ENCODE results near the gene KAT2B.

KAT2B gene

GRCh38 chr3:20066850-20067617 is 26.8 kb downstream of the KAT2B start:
- DNase-seq = no peak

- no peak for DNase-seq
Measured at GRCh38 chr3:20068512-20069177, 28.4 kb downstream of the KAT2B start.

GRCh38 chr3:20069178-20069532 is 28.9 kb downstream of the KAT2B start:
- no peak for DNase-seq

GRCh38 chr3:20071175-20071574 is 30.9 kb downstream of the KAT2B start:
- no peak for DNase-seq

- no peak for DNase-seq
Measured at GRCh38 chr3:20072422-20072821, 32.2 kb downstream of the KAT2B start.

- DNase-seq = no peak
Measured at GRCh38 chr3:20073068-20073467, 32.8 kb downstream of the KAT2B start.

DNA sequence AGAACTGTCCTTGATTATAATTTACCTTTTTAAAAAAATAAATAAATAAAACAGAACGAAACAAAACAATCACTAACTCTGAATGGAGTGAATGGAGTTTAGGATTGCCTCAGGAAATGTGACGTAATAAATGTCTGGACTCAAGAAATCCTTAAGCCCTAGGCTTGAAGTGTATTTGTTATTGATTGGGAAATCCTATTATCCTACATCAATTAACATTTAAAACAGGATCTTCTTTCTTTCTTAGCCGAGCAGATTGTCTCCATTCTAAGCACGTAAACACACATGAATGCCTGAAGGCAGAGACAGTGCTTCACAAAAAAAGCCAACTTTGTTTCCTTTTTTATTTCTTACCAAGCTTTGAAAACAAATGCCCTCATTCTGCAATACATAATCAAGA is 33.4 kb downstream of the KAT2B start:
- DNase-seq = no peak

- DNase-seq = no peak
Measured at GRCh38 chr3:20074226-20075063, 34.2 kb downstream of the KAT2B start.

GRCh38 chr3:20075197-20075596 is 35.0 kb downstream of the KAT2B start:
- no peak for DNase-seq

DNA sequence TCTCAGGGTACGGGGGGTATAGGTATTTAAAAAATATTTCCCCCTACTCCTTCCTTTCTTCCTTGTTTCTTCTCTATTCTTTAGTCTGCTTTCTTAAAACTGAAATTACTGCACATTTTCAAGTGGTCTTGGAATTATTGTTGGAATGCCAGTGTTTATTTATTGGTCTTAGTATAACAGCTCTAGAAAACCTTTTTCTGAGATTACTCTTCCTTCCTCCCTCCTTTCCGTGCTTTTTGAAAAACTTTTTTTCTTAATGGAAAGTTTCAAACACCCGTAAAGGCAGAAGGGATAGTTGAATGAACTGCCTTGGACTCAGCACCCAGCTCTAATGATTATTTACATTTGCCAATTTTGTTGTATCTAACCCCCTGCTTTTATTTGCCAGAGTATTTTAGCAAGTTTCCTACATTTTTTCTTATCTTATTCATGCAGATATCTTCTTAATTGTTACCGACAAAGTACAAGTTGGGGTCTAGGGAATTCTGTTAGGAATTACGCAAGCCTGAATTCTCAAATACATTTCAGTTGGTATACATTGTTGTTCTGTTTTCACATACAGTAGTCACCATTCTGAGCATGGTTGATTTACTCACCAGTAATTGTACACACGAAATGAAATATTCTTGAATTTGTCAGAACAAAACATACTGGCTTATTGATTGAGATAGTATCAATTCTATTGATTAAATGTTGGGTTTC is 36.2 kb downstream of the KAT2B start:
- DNase-seq = no peak

DNA sequence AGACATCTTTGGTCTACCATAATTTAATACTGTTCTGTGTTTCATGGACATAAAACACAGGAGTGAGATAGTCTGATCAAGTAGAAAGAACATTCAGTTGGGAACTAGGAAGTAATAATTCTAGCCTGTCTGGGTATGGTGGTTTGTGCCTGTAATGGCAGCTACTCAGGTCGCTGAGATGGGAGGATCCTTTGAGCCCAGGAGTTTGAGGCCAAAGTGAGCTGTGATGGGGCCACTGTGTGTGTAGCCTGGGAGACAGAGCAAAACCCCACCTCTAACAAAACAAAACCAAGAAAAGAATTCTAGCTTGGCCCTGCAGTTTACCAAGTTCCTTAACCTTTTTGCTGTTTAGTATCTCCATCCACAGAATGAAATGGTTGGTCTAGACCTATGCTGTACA is 36.8 kb downstream of the KAT2B start:
- no peak for DNase-seq

DNA sequence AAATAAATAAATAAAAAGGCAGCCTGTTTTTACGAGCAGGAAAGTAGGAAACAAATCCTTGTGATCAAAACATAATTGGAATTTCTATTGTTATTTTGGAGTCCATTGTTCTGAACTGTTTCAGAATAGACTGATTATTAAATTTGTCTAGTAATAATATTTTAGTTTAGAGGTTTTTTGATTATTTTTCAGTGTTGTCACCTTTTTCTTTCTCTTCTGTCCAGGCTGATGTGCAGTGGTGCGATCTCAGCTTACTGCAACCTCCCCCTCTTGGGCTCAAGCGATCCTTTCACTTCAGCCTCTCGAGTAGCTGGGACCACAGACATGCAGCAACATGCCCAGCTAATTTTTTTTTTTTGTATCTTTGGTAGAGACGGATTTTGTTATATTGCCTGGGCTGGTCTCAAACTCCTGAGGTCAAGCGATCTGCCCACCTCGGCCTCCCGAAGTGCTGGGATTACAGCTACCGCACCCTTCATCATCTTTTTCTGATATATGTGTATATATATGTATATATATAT is 38.0 kb downstream of the KAT2B start:
- no peak for DNase-seq

DNA sequence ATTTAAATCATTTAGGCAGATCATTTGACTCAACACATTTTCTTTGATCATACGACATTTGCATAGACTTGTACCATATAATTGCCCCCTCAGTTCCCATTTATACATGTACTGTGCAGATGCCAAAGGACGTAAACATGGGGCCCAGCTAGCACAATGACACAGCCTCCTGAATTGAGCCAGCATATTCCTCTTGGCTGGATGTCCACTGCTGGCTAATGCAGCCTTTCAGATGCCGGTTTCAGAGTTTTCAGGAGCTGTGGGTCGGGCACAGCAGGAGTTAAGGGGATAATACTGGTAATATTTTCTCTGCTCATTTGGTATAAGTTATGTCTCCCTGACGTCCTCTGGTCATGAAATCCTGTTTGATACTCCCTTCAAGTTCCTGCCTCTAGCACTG is 39.4 kb downstream of the KAT2B start:
- DNase-seq = no peak

- DNase-seq = peak; percentile 80
Measured at GRCh38 chr3:20080956-20081554, 40.8 kb downstream of the KAT2B start.

DNA sequence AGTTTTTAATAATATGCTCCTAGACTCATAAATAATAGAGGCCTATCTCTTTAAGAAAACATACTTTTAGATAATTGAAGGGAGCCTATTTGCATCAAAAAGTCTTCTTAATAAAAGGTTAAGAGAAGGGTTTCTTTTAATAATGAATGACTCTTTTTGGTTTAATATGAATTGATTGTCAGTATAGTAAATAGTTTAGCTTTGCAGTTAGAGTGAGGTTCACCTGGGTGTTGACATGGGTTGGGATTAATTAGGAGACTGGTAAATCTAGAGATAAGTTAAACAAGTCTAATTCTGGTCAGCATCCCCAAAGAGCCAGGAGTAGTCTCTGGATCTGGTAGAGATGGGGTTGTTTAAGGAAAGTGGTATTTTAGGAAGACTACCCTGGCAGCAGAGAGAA is 43.0 kb downstream of the KAT2B start:
- no peak for DNase-seq

DNA sequence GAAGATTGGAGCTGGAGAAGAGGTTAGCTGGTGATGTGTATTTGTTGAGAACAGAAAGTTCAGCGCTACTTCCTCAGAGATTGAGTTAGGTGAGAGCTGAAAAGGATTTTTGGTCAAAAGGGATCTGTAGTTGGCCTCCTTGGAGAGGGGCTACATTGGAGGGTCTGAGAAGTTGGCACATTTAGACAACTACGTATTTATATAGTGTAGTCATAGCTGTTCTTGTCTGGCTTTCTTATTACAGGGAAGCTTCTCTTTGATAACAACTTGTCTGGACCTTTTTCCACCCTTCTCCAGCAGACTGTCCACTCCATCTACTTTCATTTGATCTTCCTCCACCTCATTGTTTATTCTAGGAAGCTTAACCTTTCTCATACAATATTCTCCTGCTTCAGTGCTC is 43.7 kb downstream of the KAT2B start:
- no peak for DNase-seq

DNA sequence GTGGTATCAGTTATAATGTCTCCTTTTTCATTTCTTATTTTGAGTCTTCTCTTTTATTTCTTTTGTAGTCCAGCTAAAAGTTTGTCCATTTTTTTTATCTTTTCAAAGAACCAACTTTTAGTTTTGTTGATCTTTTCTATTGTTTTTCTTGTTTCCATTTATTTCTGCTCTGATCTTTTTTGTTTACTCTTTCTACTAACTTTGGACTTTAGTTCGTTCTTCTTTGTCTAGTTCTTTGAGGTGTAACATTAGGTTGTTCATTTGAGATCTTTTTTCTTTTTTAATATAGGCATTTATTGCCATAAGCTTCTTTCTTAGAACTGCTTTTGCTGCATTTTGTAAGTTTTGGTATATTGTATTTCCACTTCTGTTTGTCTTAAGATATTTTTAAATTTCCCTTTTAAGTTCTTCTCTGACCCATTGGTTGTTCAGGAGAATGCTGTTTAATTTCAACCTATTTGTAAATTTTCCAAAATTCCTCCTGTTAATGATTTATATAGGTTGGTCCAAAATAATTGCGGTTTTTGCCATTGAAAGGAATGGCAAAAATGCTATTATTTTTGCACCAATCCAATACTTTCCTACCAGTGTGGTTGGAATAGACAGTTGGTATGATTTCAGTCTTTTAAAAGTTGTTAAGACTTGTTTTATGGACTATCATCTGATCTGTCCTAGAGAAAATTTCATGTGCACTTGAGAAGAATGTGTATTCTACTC is 51.2 kb downstream of the KAT2B start:
- no peak for DNase-seq

- DNase-seq = no peak
Measured at GRCh38 chr3:20095470-20095869, 55.2 kb downstream of the KAT2B start.

GRCh38 chr3:20096135-20096685 is 56.0 kb downstream of the KAT2B start:
- DNase-seq = no peak

GRCh38 chr3:20097015-20097414 is 56.8 kb downstream of the KAT2B start:
- DNase-seq = no peak

DNA sequence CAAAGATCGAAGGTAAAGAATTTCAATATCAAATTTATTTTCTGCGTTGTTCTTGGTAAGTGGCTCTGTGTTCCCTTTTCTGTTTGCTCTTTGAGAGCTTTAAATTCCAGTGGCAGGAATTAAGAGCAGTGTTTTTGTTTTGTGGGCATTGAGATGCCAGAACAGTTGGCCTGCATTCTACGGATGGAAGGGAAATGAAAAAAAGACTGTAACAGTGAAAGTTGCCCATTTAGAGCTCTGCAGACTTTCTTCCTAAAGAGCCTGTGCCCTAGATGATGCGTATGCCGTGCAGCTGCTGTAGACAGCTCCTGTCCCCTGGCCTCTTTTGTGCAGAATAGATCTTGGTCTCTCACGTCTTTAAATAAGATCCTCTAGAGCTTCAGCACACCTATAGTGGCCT is 58.8 kb downstream of the KAT2B start:
- DNase-seq = no peak

DNA sequence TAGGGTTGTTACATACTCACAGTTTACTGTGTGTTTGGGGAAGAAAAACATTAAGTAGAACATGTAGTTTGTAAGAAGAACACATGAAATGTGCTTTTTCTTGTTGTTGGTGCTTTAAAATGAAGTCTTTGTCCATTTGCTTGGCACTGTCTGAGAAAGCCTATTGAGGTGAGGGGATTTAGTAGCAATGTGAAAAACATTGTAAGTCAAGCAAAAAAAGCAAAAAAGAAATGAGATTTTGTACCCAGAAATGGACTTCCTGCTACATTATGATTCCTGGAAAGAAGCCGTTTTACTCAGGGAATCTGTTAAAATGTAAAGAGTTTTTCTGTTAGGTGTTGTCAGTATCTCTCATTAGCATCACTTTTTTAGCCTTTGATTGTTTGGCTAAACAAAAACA is 59.9 kb downstream of the KAT2B start:
- DNase-seq = no peak

Data from NCI-H2029 treated with DMSO at 0.1 percent for 48 hours (cell line).